WI38 (cell line): ENCODE results near the gene EIF5.

Experiments
- H3K4me3 ChIP-seq: 2 replicates; pipeline ENCODE4 v1.5.1; 2011; ENCODE audit warnings: low read depth, mild to moderate bottlenecking, control low read depth, low read length
- TF ChIP-seq, protein P1 (sequence below): IDR thresholded peaks from 2 replicates; pipeline ENCODE4 v1.5.1; 2012; ENCODE audit warnings: low read depth, mild to moderate bottlenecking, control low read depth, low read length

The EIF5 gene

GRCh38 chr14:103360548-103360947 is 26.5 kb downstream of the EIF5 start:
- TF ChIP-seq, protein P1, sequence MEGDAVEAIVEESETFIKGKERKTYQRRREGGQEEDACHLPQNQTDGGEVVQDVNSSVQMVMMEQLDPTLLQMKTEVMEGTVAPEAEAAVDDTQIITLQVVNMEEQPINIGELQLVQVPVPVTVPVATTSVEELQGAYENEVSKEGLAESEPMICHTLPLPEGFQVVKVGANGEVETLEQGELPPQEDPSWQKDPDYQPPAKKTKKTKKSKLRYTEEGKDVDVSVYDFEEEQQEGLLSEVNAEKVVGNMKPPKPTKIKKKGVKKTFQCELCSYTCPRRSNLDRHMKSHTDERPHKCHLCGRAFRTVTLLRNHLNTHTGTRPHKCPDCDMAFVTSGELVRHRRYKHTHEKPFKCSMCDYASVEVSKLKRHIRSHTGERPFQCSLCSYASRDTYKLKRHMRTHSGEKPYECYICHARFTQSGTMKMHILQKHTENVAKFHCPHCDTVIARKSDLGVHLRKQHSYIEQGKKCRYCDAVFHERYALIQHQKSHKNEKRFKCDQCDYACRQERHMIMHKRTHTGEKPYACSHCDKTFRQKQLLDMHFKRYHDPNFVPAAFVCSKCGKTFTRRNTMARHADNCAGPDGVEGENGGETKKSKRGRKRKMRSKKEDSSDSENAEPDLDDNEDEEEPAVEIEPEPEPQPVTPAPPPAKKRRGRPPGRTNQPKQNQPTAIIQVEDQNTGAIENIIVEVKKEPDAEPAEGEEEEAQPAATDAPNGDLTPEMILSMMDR: no peak

GRCh38 chr14:103361867-103362266 is 27.8 kb downstream of the EIF5 start:
- no peak overlapping the region for H3K4me3 ChIP-seq

More at GRCh38 chr14:103360548-103360947, 26.5 kb downstream of the EIF5 start:
- no peak overlapping the region for H3K4me3 ChIP-seq

DNA sequence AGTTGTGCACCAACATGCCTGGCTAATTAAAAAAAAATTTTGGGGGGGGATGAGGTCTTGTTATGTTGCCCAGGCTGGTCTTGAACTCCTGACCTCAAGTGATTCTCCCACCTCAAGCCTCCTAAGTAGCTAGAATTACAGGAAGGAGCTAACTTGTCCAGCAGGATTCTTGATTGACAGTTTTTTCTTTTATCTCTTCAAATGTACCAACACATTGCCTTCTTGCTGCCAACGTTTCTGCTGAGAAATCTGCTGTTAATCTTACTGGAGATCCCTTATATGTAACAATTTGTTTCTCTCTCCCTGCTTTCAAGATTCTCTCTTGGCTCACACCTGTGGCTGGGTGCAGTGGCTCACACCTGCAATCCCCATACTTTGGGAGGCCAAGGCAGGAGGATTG is 28.7 kb downstream of the EIF5 start:
- TF ChIP-seq, protein P1: no peak
- H3K4me3 ChIP-seq: no peak overlapping the region

More at GRCh38 chr14:103361867-103362266, 27.8 kb downstream of the EIF5 start:
- TF ChIP-seq, protein P1: no peak

- TF ChIP-seq, protein P1: no peak
- no peak overlapping the region for H3K4me3 ChIP-seq
These were observed 32.7 kb downstream of the EIF5 start for GRCh38 chr14:103366741-103367140.

GRCh38 chr14:103367995-103368394 is 34.0 kb downstream of the EIF5 start:
- TF ChIP-seq, protein P1: no peak
- H3K4me3 ChIP-seq: no peak overlapping the region

DNA sequence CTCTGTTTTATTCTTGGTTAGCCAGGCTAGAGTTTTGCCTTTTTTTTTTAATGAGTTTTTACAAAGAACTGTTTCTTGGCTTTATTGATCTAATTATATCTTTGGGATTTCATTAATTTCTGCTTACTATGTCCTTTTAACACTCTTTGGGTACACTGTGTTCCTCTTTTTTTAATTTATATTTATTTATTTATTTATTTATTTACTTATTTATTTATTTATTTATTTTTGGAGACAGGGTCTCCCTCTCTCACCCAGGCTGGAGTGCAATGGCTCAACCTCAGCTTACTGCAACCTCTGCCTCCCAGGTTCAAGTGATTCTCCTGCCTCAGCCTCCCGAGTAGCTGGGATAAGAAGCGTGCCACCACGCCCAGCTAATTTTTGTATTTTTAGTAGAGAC is 36.0 kb downstream of the EIF5 start:
- H3K4me3 ChIP-seq: no peak overlapping the region
- TF ChIP-seq, protein P1: no peak

DNA sequence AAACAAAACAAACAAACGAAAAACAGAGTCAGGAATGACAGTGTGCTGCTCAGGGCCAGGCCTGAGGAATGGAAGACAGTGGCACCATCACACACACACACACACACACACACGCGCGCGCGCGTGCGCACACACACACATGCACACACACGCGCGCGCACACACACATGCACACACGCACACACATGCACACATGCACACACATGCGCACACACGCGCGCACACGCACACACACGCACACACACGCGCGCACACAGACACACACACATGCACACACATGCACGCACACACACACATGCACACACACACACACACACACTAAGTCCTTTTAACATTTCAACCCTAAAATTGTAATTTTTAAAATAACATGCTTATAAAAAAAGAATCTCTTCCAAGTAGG is 38.0 kb downstream of the EIF5 start:
- TF ChIP-seq, protein P1: no peak
- no peak overlapping the region for H3K4me3 ChIP-seq
